EL (cell line): ENCODE results near the gene TIPARP.
"Not testable (repeated sequence)": the region's sequence is repeated elsewhere in the genome, so short reads cannot be mapped to it uniquely, and the experiment has no call there.

Source experiments
- DNase-seq: peaks from one replicate; pipeline ENCODE4 v3.0.0-alpha.2; 2016

Gene TIPARP

DNA sequence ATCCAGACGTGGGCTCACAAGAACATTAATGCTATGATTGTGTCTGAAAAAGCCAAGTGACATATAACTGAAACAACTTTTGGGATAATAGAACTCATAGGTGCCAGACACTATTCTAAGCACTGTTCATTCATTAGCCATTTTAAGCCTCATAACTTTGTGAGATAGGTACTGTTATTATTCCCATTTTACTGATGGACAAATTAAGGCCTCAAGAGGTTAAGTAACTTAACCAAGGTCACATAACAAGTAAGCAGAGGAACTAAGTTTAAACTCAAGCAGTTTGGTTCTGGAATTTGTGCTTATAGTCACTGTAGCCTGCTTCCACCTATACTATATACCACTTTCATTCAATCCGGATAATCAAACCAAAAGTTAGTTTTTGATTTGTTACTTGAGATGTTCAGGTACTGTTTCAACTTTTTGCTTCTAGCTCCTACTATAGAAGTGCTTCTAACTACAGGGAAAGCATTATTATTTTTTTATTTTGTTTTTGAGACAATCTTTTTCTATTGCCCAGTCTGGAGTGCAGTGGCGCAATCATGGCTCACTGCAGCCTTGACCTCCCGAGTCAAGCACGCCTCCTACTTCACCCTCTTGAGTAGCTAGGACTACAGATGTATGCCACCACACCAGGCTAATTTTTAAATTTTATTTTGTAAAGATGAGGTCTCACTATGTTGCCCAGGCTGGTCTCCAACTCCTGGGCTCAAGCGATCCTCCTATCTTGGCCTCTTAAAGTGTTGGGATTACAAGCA lies 41.9 kb downstream of the TIPARP start:
- no peak for DNase-seq

DNA sequence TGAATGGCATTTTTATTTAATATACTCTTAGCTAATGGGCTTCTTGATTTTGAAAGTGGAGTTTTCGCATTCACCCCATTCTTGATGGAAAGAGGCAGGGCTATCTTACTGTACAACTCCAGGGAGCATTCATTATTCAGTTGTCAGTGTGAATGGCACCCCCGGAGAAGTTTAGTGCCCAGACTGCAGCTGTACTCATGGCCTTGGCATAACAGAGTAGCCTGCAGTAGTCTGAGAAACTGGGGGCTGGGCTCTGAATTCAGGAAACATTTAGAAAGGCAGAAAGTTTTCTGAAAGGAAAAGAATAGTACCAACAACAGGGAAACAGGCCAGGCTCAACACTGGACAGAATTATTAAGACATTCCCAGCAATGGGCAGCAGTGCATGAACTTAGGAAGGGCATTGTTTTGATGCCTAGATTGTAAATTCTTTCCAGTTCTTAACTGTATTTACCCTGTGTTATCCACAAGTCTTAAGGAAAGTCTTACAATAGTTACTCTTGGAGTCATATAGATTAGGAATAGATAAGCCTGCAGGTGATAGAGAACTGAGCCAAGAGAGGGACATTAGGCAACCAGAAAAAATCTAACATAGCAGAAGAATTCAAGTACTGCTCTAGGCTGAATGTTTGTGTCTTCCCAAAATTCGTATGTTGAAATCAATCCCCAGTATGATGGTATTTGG lies 44.4 kb downstream of the TIPARP start:
- no peak for DNase-seq

DNA sequence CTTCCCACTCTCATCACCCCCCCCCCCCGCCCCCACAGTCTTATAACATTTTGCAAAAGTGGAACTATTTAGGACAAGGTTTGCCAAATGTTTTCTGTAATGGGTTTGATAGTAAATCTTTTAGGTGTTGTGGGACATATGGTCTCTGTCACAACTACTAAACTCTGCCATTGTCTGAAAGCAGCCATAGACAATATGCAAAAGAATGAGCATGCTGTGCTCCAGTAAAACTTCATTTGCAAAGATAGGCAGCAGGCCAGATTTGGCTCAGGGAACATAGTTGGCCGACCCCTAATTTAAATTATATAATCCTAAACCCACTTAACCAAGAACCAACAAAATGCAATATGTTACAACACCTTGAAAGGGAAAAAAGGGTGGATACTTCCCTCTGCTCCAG lies 46.4 kb downstream of the TIPARP start:
- DNase-seq, result no peak

DNA sequence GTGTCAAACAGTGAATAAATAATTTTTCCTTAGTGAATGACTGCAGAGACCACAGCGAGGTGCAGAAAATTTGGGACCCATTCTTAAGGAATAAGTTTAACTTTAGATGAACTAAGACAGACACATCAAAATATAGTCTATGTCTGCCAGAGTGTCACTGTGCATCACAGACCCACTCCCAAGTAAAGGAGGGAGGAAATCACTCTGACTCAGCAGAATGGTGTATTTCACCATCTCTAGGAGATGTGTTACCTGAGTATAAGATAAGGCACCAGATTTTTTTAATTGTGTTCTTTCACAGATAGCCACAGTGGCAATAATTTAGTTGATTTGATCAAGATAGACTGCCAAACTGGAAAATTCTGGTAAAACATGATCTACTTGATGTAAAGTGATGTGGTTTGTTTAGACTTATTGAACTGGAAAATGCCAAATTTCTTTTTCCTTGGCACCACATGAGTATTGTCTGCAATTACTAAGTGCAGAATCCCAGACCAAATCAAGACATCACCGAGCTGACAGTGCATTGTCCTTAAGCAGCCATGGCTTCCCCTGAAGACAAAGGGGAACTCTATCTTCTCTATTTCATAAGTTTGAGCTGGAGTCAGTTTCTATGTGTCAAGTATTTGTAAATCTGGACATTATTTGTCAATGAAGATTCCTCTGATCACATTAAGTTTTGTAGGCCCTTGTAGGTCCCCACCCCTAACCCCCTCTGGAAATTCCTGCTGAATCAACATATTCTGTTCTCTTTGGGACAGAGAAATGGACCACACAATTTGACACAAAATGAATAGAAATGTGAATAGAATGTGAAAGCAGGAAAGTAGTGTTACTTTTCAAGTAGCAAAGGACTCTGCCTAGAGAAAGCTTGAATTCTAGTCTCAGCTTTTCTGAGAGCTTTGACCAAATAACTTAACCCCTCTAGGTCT lies 47.6 kb downstream of the TIPARP start:
- DNase-seq, result no peak

DNA sequence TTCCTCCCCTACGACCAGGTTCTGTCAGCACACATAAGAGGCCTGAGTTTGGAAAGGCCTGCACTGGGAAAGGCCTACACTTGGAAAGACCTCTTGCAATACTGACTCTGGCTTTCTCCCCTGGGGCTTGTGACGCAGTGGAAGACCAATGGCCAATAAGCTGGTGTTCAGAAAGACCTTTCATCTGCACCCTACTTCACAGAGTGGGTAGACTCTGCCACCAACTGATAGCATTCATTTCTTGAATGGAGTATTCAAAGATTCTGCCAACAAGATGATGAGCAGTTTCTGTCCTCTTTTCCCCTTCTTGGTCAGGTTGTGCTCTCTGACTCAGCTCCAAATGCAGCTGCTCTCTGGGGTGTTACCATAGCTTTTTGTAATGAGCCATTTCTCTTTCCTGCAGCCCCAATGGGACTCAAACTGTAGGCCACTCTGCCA lies 48.8 kb downstream of the TIPARP start:
- DNase-seq, result peak; percentile 35

DNA sequence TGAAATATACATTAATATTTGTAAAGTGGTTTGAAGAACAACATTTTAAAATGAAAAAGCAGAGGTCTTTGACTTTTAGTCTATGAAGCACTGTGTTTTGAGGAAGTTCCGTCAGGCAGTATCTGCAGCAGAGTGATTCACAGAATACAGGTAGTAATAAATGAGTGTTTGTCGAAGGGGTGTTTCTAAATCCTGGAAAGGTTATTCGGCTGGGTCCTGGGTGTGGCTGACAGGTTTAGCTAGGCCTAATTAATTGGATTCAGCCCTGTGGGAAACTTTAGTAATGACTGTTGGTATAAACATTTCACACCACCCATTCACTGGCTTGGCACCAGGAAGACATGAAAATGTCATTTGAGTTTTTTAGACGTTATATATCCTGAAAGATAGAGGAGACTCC lies 51.3 kb downstream of the TIPARP start:
- DNase-seq, result no peak

DNA sequence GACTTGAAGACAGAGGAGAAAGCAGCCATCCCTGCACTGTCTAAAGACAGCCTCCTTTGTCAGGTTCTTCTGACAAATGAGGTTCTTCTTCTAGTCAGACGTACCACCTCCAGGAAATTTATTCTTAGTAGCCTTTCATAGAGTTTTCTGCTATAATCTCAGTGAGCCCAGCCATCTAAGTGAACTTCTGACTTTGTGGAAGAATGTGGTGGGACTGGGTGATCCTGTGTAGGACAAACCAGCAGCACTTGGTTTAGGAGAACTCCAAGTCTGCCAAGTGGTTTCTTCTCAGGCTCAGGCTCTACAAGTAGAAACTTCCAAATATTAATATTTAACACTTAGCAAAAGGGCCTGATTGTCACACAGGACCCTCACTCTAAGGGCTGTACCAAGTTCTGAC lies 52.1 kb downstream of the TIPARP start:
- no peak for DNase-seq

DNA sequence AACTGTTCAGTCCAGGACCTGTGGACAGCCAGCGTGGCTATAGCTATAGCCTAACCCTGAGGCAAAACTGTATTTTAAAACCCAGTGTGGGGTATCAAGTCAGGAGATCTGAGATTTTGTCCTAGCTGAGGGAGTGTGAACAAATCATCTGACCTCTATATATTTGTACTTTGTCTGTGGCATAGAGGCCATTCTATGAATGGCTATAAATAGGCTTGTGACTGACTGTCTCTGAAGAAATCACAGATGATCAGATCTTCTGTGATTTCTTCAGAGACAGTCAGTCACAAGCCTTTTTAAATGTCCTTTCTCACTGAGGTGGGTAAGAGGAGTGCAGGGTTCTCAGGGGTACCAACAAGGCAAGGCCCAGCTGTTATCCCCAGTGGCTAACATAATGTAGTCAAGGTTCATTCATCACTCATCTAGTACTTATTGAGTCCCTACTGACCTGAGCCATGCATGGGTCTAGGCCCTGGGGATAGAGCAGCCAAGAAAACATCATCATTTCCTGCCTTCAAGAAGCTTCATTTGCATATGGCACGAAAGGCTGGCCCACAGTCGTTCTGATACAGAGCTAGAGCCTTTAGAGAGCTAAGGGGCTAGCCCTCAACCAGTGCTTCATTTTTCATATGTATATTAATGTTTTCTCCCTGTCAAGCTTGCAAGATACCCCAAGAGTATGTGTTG lies 53.3 kb downstream of the TIPARP start:
- DNase-seq, result no peak

DNA sequence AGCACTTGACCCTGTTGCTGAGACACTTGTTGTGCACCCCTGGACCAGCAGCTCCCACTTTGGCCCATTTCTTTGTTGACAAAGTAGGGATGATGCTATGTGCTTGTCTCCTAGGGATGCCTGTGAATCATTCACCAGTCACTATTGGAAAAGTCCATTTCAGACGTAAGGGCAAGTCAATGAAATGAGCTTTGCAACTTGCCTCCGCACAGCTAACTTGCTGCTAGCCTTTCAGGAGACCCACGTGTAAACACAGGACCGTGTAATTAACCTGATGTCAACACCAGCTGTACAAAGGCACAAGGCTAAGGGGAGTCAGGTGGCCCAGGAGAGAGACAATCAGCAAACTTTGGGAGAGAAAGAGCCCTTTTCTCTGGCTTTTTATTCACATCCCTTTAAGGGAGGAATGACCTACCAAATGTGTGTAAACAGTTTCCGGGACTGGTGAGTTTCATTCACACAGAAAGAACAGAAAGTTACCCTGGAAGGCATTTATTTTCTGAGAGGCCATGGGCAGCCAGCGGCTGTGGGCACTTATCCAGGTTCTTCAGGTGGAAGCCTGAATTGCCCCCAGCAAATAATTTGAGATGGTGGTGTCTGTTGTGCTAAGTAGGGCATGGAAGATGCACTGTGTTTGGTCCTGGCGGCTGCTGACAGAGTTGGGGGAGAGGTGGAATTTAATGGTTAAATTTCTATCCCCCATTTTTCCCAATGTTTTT lies 54.0 kb downstream of the TIPARP start:
- peak; percentile 24 for DNase-seq

DNA sequence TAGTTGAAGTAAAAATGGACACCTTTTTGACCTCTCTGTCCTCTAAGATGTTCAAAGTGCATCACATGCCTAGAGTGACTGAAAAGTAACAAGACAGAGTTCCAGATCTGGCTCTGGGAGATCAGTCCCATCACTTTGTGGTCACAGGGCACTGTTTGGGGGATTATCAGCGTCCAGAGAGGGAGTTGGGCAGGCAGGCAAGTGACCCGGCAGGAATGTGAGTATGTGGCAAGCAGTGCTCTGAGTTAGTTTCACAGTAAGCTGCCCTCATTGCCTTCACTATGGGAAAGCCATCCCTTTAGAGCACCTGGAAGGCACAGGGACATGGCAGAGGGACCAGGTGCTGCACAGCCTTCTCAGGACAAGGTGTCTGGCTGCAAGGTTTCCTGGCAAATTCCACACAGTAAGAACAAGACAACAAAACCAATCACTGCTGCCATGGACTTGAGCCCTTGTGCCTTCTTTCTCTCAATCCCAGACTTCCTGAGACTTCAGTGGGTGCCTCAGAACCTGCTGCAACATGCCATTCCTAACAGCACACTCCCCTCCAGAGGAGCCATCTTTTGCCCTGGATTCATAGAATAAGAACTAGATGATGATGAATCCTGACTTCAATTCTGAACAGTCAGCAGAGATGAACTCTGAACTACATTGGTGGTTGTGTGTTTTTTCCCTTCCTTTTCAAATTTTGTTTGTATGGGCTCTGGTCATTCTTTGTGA lies 55.2 kb downstream of the TIPARP start:
- no peak for DNase-seq

DNA sequence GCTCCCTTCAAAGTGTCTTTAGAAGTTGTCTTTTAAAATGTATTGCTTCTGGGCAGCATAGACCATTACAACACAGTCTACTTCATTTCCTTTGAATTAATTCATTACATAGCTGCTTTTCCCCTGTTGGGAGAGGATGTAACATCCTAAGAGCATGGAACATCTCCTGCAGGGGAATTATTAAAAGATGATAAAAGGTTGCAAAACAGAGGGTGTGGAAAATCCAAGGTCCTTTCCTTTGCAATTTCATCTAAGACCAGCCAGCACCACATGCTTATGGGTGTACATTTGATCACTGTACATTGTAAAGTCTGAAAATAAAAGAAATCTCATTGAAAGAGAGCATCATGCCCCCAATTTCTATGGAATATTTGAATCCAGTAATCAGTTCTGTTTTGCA lies 57.4 kb downstream of the TIPARP start:
- no peak for DNase-seq

DNA sequence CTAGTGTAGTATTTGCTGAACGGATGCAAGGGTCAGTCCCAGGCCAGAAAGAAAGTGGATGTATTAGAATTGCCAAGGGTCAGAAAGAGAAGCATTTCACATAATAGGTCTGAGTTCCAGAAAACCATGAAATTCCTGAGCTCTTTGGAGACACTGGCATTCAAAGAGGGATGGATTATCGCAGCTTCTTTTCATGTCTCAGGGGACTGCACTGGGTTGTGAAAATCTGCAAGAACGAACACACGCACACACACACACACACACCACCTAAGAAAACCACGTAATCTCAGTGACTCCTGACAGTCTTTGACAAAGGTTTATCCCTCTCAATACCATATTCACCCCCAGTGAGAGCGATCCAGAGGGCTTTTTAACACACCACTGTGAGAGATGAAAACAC lies 57.9 kb downstream of the TIPARP start:
- DNase-seq, result no peak

DNA sequence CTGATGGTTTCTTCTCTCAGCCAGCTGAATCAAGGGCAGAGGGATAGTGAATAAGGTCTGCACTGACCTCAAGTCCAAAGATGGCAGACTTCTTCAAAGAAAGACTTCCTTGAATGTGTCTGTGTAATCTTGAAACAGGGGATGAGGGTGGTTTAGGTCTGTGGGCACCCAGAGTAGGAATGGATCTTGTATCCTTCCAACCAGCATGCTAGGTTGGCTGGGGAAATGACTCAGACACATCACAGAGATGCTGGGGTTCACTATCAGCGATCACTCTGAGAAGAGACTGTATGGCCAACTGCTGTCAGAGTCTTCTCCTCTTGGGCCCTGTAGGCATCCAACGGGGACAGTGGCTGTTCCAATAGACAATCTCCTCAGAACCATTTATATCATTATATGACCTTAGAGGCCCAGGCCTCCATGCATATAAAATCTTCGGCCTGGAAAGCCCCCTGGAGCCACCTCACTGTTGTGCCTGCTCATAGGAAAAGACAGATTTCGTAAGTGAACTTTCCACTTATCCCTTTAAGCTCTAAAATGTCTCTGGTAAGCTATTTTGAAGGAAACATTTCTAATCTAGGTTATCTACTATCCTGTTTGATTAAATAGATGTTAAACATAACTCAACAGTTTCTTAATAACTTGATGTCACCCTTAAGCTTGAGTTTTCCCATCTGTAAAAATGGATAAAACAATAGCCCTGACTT lies 58.5 kb downstream of the TIPARP start:
- no peak for DNase-seq

DNA sequence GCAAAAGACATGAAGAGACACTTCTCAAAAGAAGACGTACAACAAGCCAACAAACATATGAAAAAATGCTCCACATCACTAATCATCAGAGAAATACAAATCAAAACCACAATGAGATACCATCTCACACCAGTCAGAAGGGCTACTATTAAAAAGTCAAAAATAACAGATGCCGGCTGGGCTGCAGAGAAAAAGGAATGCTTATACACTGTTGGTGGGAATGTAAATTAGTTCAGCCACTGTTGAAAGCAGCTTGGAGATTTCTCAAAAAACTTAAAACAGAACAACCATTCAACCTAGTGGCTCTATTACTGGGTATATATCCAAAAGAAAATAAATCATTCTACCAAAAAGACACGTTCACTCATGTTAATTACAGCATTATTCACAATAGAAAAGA lies 60.3 kb downstream of the TIPARP start:
- peak; percentile 23 for DNase-seq

DNA sequence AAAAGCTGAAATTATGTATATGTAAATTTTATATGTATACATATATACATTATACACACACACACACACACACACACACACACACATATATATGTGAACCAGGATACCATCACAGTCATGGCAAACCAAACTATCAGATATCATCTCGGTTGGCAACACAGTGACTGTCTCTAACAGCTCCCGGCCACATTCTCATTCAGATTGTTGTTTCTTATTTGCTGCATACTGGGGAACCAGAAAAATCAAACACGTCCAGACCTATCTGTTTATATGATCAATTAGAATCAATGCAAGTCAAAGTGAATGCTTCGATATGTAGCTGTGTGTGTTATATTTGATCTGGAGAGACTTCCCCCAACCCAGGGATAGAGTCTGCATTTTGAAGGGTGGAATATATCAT lies 61.1 kb downstream of the TIPARP start:
- no peak for DNase-seq

DNA sequence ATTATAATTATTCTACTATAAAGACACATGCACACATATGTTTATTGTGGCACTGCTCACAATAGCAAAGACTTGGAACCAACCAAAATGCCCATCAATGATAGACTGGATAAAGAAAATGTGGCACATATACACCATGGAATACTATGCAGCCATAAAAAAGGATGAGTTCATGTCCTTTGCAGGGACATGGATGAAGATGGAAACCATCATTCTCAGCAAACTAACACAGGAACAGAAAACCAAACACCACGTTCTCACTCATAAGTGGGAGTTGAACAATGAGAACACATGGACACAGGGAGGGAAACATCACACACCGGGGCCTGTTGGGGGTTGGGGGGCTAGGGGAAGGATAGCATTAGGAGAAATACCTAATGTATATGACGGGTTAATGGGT lies 62.7 kb downstream of the TIPARP start:
- not testable (repeated sequence) for DNase-seq

DNA sequence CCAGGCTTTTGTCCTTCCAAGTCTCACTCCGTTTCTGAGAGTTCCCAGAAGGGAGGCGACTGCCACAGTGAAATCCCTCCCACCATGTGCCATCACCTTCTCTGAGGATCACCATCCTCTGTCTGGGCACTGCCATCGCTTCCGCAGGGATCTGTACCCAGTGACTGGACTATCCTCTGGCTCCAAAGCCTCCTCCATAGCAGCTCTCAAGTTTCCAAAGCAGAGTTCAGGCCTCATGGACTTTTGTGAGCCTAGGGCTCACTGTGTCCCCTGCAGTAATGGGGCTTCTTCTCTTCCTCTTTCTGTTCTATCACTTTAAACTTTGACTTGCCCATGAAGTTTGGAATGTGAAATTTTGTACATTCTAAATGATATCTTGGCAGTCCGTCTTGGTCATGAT lies 63.9 kb downstream of the TIPARP start:
- no peak for DNase-seq

DNA sequence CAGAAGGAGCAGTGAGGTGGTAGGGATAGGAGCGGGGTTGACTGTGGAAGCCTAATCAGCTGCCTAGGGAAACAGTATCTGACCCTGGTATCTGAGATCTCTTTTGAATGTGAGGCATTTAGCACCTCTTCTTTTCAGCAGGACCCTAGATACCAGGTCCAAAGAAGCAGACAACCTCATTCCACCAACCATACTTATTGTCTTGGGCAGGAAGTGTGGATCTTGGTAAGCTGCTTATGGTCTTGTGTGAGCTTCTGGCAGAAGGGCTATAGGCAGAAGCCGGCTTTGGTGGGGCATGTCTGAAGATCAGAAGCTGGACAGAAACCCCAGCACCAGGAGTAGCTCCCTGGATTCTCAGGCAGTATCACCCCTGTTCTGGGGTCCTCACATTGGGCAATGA lies 65.6 kb downstream of the TIPARP start:
- no peak for DNase-seq

DNA sequence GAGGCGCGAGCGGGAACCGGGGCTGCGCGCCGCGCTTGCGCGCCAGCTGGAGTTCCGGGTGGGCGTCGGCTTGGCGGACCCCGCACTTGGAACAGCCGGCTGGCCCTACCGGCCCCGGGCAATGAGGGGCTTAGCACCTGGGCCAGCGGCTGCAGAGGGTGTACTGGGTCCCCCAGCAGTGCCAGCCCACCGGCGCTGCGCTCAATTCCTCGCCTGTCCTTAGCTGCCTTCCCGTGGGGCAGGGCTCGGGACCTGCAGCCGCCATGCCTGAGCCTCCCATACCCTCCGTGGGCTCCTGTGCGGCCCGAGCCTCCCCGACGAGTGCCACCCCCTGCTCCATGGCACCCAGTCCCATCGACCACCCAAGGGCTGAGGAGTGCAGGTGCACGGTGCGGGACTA lies 66.2 kb downstream of the TIPARP start:
- DNase-seq, result not testable (repeated sequence)

DNA sequence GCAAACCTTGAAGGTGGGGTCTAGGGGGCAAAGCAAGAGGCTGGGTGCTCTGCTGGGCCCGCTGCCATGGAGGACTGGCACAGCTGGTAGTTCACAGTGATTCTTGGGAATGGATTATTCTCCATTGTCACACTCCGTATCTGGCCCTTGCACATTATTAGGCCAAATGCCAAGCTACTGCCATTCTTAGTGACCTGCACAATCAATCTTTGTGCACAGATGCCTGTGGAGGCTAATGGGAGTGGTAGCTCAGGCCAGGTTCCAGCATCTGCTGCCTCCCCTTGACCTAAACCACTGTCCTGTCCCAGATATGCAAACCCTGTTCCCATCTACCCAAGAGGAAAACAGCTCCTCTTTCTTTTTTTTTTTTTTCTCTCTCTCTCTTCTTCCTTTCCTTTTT lies 67.5 kb downstream of the TIPARP start:
- no peak for DNase-seq

DNA sequence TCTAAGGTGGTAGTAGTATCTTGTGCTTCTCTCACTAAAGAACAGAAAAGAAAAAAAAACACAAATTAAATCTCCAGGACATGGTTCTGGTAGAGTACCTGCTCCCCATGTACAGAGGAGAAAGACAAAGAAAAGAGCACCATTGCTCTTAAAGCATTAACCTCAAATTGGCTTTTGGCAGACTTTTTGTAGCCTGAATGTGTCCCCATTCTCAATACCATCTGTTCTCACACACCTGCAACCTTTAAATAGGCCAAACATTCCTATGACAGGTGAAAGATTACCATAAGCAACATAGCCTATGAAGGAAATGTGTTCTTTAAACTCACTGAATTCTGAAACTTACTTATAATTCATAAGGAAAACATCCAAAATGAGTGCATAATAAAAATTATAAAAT lies 68.0 kb downstream of the TIPARP start:
- no peak for DNase-seq
